NCI-H510A (cell line): ENCODE results near the gene ACSS3.
"Not testable (repeated sequence)": the region's sequence is repeated elsewhere in the genome, so short reads cannot be mapped to it uniquely, and the experiment has no call there.

Source experiments
- DNase-seq: peaks from one replicate; lab custom pipeline; 2025; lab: John Stamatoyannopoulos, UW

ACSS3 gene

DNA sequence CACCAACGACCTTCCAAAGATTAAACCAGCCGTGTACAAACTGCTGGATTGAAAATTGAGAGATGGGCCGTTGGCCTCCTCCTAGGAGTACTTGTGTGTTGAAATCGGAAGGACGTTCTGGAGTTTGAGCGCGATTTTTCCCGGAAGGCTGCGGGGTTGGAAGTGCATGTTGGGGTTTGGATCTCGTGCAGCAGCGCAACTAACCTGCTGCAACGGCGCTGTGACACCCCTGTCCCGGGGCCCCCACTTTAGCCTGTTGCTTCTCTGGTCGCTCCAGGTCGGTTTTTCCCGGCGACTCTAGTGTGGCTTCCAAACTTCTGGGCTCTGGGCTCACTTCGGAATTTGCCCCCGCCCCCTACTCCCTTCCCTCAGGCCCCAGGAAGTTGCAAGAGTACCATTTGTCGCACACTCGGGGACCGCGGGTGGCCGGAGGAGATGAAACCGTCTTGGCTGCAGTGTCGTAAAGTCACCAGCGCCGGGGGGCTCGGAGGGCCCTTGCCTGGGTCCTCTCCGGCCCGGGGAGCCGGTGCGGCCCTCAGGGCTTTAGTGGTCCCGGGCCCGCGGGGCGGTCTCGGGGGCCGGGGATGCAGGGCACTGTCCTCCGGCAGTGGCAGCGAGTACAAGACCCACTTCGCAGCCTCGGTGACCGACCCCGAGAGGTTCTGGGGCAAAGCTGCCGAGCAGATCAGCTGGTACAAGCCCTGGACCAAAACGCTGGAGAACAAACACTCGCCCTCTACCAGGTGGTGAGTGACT is at the start of gene ACSS3:
ACSS3 (plus strand) TSS at position 394 of the 756 bp plus-strand sequence; CDS start at position 436, 42 bp downstream.
- peak; percentile 50 for DNase-seq

DNA sequence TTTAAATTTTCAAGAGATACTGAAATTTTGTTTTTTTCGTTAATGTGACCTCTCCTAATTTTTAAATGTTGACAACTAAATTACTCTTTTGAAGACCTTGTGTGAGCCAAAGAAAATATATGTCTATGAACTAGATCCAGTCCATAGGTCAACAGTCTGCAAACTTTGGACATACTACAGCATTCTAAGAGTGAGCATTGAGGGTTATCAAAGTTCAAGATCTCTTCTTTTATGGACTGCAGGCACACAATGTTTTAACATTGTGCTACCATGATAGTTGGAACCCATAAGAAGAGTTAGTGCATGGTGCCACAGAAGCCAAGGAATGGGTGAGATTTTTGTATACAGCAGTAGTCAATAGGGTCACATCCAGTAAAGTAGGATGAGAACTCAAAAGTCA is 43.0 kb upstream of the ACSS3 start:
- DNase-seq, result no peak

GRCh38 chr12:81039231-81039630 is 38.6 kb upstream of the ACSS3 start:
- no peak for DNase-seq

DNA sequence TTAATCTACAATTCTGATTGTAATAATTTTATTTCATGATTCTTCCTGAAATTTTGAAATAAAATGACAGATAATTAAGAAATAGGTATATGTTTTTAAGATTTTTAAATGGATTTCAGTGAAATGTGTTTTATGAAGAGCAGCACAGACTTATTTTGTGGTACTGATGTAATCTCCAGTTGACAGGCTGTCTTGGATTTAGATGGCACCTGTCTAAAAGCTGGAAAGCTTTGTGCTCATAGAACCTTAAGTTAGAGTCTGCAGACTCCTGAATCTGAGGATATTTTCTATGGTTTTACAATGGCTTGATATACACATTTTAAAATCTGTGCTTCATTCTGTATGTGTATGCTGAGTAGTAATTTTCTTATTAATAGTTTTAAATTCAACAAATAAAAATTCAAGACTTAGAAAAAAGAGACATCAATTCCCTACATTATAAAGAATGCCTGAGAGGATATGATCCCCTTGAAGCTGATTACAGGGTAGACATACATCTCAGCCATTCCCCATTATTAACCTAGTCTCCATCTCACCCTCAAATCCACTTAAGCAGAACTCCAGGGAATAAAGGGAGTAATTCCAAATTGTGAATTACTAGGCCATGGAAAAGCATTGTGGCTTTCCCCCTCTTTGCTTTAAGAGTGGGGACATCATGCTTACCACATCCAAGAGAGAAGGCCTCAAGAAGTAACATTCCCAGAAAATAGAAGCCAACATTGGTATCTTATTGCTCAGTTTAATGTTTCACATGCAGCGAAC is 33.7 kb upstream of the ACSS3 start:
- DNase-seq, result no peak

DNA sequence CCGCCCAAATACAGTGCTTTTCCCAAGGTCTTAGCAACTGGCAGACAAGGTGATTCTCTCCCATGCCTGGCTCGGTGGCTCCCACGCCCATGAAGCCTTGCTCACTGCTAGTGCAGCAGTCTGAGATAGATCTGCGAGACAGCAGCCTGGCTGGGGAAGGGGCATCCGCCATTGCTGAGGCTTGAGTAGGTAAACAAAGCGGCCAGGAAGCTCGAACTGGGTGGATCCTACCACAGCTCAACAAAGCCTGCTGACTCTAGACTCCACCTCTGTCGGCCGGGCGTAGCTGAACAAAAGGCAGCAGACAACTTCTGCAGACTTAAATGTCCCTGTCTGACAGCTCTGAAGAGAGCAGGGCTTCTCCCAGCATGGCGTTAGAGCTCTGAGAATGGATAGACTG is 12.9 kb upstream of the ACSS3 start:
- DNase-seq, result not testable (repeated sequence)

- DNase-seq, result no peak
These were observed 7.0 kb upstream of the ACSS3 start for GRCh38 chr12:81070846-81071245.

- DNase-seq, result no peak
These were observed 2.3 kb upstream of the ACSS3 start for GRCh38 chr12:81075539-81075938.

GRCh38 chr12:81077329-81077685 is 572 bp upstream of the ACSS3 start:
- DNase-seq, result peak; percentile 56

DNA sequence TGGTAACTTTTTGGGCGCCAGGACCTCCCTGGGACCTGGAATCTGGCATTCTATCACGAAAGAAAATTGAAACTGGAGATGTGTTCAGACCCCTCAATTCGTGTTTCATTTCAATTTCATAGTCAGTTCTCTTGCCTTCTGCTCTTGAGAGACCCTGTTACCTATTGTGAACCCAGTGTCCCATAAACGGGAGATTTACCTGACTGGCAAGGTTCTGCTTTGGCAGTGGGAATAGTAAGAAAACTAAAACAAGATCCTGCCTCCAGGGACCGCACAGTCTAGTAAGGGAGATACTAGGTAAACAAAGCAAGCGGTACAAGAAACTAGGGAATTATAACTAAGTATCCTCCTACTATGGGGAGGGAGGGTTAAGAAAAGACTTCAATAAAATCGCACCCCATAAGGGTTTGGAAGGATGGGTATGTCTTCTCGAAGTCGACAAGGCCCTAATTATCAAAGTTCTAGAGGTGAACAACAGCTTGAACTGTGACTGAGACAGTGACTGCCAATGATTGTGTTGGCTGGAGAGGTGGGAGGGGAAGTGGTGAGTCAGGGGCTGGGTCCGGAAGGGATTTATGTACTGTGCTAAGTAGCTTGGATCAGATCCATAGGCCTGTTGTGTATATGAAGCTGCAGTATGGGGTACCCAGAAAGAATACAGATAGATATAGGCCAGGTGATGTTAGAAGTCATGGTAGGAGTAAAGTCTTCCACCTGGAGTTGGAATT is 754 bp downstream of the ACSS3 start:
- DNase-seq, result peak; percentile 20

DNA sequence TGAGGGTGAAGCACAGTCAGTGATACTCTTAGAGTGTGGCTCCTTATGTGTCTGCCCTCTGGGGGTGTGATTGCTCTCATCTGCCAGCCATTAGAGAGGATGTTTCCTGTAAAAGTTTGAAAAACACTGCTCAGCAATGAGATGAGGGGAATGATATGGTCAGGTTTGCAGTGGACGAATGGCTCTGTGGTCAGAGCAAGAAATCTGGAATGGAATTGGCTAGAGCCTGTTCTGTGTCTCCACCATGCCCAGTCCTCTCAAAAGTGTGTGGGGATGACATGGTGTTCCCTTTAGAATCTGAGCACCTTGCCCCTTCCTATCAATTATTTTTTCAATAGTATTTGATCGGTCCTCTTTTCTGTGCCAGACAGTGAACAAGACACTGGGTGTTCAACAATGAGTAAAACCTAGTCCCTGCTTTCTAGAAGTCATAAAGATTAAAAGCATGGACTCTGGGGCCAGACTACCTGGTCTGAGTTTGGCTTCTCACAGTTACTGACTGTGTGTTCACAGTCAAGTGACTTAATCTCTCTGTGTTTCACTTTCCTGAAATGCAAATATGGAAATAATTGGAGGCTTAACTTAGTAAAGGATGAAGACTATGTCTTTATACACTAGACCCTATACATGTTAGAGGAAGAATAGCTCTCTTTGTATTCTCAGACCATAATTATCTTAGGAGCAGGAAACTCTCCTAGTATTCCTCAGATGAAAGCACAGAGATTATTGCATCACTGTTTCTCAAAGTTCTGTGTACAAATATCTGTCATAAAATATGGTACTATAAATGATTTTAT is 1.6 kb downstream of the ACSS3 start:
- DNase-seq, result no peak

DNA sequence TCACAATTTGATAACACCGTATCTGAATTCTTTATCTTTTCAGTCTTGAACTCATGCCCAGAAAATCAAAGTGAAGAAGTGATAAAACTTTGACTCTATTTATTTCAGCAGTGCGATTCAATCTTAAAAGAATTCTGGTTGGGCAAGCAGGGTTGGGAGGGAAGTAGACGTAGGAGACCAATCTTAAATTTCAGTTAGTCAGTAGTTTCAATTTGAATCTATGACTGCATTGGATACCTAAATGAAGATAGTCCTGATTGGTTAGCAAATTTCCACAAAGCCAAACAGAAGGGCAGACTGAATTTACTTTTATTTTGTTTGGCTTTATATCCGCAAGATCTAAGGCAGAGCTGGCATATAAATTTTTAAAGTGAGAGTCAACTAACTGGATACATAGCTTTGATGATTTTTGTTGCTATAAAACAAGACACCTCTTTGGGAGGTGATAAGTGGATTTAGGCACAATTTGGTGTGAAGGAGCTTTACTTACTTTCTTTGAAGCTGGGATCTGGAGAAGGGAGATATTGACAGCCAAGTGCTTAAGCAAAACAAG is 2.6 kb downstream of the ACSS3 start:
- no peak for DNase-seq

DNA sequence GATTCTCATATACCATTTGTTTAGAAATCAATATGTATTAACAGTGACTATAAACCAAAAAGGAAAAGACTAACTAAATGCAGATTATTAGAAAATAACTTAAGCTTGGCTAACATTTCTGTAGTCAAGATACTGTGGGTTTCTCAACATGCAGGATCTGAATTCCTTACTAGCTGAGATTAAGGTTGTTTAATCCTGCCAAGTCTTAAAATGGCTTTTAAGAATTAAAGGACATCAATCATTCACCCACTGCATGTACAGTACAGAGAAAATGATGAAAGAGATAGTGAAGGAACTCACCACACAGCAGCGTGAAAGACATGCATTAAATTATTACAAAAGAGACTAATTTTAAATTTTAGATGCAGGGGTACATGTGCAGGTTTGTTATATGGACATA is 3.8 kb downstream of the ACSS3 start:
- no peak for DNase-seq

- no peak for DNase-seq
These were observed 5.1 kb downstream of the ACSS3 start for GRCh38 chr12:81083018-81083417.

GRCh38 chr12:81083906-81084513 is 6.1 kb downstream of the ACSS3 start:
- DNase-seq, result no peak

DNA sequence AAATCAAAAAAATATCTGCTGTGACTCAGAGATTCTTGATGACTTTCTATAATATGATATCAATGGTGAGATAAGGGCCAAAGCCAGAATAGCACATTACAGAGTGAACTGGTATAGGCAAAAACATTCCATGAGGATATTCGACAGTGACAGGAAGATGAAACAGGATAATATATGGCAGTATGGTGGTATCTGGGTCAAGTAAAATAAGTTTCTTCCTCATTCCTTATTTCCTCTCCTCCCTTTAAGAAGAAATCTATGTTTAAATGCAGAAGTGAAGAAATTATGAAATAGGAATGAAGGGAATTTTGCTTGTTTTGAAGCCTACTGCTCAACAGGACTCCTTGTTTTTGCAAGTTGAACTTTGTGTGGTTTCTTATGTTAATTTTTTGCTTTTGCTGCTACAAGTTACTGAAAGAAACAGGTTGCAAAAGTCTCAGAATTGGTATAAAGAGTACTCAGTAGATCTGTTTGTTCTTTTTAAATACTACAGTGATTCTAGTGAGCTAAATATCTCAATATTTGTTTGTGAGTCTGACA is 7.0 kb downstream of the ACSS3 start:
- DNase-seq, result no peak

- no peak for DNase-seq
These were observed 8.0 kb downstream of the ACSS3 start for GRCh38 chr12:81085832-81086231.

GRCh38 chr12:81086342-81086741 is 8.5 kb downstream of the ACSS3 start:
- DNase-seq, result no peak

DNA sequence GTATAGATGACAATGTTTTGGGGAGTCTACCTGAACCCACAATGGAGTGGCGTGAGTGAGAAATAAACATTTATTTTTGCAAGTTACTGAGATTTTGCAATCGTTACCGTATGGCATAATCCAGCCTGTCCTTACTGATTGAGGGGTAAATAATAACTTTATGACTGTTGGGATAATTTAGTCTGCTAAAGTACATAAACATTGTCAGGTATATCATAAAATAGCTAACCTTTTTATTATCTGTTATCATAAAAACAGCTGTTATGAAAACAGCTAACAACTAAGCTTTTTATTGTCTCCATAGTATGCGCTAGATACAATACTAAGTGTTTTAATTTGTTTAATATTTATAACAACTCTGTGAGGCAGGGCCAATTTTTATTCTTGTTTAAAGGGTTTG is 10.3 kb downstream of the ACSS3 start:
- DNase-seq, result no peak

- DNase-seq, result no peak
These were observed 11.5 kb downstream of the ACSS3 start for GRCh38 chr12:81089412-81089811.

GRCh38 chr12:81092053-81092452 is 14.2 kb downstream of the ACSS3 start:
- no peak for DNase-seq
